GM12891 (cell line): ENCODE data around the gene COL5A2.

Source experiments
- POLR2A ChIP-seq: IDR thresholded peaks from 2 replicates; pipeline ENCODE4 v1.6.1; 2011; ENCODE audit warnings: low read depth, low read length, control low read depth
- POLR2AphosphoS5 ChIP-seq: IDR thresholded peaks from 2 replicates; pipeline ENCODE4 v1.6.1; 2011; ENCODE audit warnings: low read depth, low read length, control low read depth
- TAF1 ChIP-seq: IDR thresholded peaks from 2 replicates; pipeline ENCODE4 v1.6.1; 2011; ENCODE audit warnings: low read depth, low read length, control low read depth

- no peak for TF ChIP-seq POLR2A
- TF ChIP-seq TAF1: no peak
- TF ChIP-seq POLR2AphosphoS5: no peak
Observed at GRCh38 chr2:189015359-189015758, 164.2 kb downstream of the COL5A2 start.
